RPMI8226 (cell line): ENCODE measurements around the gene MNDA.
A peak's percentile ranks its signal among the peaks of the same experiment; 100 is the strongest.

Experiments
- DNase-seq: peaks from one replicate; pipeline ENCODE4 v3.0.0-alpha.2; 2015

The MNDA gene

DNA sequence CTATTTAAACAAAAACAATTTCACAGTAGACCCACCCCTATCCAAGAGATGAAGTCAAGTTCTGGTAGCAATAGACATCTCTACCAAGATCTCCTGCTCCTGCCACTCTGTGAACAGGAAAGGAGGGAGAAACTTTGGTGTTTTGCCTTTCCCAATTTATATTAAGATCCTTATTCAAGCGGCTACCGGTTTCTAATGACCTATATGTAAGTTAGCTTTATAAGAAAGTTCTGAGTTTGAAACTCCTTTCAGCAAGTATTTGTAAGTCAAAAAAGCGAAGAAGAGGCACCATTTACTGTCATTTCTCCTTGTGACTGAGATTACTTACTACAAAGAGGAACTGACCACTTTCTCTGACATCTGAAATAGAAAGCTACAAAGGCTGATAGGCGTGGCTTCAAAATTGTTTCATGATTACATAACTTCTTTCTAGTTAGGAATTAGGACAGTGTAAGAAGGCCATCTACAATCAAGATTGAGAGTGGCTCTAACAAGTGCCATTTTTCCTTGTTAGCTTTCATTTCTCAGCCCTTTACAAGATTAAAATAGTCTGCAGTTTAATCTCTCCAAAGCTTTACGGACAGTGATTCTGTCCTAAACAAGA, at the start of gene MNDA:
Gene MNDA (plus strand): TSS at position 448 of the 604 bp plus-strand sequence. CDS start 10,803 bp downstream, outside the sequence.
- DNase-seq: peak; percentile 11

DNA sequence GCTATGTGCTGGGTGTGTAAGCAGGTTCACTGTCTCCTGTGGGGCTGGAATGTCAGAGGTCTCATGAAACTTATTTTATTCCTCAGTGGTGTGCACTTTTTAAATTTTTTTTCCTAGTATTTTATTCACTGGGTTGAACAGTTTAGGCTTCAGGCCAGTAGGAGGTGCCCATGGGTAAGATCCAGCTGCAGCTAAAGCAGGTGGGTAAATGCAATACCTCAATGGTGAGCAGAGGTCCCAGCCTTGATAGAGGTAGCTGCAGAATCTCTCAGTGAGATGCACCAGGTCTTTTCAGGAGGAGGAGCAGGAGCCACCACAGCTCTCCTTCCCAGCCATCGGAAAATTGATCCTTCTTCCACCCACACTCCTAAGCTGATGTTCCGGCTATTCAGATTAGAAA, 37.5 kb upstream of the MNDA start:
- peak; percentile 20 for DNase-seq

DNA sequence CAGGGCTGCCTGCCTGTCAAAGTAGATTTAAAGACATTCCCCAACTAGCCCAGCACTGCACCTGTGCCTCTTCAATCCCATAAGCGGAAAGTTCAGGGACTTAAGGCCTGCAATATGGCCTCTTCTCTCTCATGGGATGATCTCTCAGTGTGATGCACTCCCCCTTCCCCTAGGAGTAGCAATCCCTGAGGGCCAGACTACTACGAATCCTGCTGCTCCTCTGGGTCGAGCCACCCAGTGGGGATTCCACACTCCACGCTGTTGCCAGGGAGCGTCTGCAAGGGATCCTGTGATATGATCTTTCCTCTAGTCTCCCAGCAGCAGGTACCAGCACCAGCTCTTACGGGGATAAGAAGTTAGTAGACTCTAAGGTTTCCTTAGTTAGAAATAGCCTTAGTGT, 36.9 kb upstream of the MNDA start:
- DNase-seq: no peak

DNA sequence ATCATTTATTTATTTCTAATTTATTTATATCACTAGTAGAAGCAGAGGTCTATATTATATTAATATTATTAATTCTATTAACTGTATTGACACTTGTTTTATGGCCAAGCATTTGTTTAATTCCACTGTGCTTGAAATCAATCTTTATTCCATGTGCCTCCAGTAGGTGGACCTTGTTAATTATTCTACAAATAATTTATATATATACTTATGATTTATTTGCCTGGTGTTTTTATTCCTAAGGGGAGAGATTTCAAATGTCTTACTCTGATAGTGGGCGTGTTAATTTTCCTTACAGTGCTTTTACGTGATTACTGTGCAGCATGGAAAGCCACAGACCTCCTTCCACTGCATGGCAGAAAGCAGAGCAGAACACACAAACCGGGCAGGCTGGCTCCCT, 32.6 kb upstream of the MNDA start:
- DNase-seq: no peak

DNA sequence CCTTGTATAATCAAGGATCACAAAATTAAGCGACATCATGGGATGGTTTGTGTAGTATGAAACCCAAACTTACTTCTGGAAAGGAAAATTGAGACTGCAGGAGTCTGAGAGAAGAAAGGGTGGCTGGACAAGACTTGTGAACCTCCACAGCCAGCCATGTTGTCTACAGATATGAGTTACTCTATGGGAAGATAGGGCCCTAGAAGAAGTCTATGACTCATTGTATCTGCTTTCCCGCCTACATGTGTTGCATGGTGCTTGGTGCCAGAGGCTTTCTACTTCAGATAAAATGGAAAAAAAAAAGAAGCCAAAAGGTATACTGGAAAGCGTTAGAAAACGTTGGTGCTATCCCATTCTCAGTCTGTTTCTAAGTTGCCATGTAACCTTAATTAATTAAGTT, 31.5 kb upstream of the MNDA start:
- DNase-seq: no peak

DNA sequence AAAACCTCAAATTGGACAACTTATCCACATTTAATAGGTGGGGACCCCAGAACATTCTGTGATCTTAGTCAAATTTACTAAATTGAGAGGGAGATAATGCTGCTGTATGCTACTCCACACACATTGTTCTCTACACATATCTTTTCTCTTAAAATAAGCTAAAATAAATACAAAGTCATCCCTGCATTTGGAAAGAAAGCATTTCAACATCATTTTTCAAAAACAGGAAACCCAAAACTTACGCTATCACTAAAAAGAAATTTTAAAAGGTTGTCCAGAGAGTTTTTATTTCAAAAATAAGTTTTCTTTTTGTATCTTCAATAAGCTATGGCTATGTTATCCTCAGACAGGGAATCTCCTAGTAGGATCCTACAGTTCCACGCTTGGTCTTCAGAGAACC, 30.6 kb upstream of the MNDA start:
- no peak for DNase-seq

DNA sequence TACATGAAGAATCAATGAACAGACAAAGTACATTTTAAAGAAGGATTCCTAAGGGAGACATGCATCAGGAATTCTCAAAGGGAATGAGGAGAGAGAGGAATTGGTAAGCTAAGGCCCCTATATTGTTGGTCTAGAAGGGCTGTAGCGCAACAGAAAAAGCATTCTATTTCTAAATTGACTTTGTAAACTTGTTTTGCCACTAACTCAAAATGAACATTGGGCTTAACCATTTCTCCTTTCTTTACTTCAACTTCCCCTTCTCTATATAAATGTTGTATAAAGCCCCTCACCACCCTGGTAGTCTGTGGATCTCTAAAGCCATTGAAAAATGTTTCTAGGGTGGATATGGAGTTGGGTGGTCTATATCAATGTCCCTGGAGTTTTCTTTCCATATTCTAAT, 29.8 kb upstream of the MNDA start:
- no peak for DNase-seq

DNA sequence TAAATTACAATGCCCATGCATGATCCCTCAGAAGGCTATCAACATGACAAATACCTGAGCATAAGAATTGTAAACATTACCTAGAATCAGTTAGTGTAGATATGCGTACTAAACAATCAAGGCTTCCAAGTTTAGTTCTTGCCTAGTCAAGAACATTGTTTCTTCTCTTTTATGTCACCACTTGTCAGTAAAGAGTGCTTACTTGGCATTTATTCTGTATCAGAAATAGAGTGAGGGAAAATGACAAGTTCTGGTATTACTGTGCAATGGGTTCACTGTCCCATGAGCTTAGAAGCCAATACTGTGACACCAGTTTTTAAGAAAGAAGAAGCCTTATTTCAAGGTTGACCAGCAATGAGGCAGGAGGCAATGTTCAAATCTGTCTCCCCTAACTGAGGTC, 27.5 kb upstream of the MNDA start:
- DNase-seq: no peak

DNA sequence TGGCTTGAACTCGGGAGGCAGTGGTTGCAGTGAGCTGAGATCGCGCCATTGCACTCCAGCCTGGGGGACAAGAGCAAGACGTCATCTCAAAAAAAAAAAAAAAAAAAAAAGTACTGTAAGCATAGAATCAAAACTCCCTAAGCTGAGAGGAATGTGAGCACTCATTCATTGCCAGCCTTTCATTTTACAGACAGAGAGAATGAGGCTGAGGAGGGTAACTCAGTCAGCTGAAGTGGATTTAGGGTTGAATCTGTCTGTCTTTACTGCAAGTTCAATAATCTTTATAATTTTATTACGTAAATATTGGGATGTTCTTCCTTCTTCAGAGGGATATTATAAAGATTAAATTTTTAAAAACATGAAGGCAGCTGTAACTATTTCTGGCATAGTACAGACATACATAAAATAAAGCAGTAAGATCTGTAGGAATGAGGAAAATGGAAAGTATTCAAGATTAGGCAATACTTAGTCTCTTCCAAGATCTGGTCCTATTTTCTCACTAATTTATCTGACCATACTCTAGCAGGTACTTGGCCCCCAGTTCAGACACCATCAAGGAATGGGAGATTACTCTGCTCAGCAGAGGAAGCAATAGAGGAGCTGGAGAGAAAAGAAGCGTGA, 24.1 kb upstream of the MNDA start:
- DNase-seq: no peak

DNA sequence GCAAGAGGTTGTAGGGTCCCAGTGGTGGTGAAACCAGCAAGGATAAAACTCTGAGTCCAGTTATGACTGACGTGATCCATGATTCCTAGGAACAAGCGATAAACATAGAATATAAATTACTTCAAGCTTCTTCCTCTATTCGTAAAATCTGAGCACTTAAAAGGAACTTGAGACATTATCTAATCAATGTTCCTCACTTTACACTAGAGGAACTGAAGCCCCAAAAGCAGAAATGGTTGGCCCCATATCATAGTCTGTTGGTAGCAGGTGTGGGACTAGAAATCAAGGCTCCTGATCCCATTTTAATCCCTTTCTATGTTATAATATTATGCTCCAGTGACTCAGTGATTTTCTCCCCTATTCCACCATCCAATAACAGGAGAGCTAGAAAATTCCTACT, 21.9 kb upstream of the MNDA start:
- no peak for DNase-seq

DNA sequence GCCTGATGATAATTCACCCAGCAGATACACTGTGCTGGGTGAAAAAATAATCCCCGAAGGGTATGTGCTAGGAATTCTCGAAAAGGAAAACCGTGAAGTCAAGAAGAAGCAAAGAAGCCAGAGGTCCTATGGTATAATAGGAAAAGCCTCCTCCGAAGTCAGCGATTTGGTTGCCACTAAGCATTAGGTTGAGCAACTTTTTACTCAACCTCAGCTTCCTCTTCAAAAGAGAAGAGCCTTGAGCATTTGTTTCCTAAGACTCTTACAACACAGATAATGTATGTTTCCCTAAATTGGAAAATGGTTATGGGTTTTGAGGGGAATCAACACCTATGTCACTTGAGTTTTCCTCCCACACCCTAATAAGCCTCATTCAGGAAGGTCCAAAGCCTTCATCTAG, 21.3 kb upstream of the MNDA start:
- DNase-seq: no peak

DNA sequence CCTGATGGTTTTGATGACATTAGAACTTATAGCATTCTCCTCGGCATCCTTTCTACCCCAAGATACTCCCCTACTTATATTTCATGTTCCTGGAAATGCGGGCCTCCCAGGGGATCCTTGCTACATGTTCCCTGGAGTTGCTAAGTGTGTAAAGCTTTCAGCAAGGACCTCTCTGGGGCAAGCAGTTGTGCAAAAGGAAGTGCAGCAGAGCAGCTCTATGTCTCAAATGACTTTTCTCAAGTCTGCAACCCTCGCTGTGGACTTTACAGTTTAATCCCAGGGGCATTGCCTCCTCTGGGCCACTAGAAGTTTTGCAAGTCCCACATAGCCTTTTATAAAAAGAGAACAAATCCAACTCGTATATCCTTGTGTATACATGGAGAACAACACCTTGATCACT, 20.8 kb upstream of the MNDA start:
- no peak for DNase-seq

DNA sequence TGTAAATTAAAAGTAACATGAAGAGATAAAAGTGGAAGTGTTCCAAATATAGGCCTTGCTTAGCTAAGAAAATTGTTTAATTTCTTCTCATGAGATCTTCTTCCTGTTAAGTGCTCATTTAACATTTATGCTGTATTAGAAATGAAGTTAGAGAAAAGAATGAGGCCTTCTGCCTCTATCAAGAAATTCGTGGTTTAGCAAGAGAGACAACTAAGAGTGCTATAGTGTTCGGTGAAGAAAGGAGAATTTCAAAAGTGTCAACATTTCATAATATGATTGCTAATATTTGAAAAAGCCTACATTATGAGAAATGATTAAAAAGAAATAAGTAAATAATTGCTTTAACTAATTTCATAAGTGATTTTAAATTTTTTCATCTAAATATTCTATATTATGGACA, 18.8 kb upstream of the MNDA start:
- no peak for DNase-seq

DNA sequence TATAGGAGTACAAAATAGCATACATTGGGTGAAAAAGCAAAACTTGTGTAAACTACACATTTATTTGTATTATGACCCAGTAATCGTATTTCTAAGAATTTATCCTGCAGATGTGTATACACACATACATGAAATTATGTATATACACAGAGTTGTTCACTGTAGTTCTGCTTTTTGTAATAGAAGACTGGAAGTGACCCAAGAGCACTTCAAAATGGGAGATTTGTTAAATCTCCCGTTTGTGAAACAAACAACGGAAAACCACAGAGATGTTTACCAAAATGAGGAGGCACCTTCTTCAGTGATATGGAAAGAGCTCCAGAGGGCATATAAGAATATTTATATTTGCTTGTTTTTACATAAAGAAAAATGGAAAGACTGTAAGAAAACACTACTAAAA, 18.0 kb upstream of the MNDA start:
- no peak for DNase-seq

DNA sequence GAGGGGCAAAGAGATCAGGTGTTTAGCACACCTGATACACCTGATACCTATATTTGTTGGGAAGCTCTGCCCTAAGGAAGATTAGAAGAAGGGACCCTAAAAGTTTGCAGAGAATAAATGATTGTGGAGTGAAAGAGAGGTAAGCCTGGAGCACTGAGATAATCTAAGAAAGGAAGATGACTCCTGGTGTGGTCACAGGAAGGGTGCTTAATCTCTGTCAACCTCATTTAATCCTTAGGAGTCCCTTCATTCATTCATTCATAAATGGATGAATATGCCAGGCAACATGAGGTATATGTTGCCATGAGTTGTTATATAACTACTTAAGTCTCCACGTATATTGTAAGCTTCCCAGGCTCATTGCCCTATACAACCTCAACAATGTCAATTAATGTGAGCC, 16.2 kb upstream of the MNDA start:
- no peak for DNase-seq

DNA sequence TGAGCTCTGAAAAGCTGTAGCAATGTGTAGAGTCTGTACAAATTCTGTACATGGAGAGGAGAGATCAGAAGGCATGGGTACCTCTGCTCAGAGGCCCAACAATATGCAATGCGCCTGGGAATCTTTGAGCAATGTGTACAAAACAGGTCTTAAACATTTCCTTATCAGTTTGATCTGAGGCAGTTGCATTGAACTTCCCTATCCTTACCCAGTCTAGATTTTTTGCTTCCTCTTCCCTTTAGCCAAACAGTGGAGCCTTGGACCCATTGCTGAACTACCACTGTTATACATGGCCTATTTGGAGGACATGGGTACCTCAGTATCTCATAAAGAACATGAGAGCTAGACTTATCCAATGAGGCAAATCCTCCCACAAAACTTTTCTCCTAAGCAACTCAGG, 12.6 kb upstream of the MNDA start:
- no peak for DNase-seq

DNA sequence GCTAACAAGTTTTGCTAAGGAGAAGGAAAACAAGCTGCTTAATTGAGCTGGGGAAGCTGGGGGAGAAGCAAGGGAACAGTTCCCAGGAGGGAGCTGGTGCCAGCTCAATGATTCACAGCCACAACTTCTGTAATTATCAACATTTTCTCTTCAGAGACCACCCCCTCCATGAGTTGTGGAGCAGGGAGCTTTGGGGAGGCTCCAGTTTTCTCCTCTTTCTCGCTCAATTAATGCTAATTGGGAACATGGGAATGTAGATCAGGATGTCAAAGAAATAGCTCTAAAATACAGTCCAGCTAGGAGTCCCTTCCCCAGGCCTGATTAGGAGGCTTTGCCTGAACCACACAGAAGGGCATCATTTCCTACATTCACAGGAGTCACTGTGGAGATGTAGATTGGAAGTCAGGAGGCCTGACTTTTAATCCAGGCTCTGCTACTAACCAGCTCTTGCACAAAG, 12.1 kb upstream of the MNDA start:
- no peak for DNase-seq

DNA sequence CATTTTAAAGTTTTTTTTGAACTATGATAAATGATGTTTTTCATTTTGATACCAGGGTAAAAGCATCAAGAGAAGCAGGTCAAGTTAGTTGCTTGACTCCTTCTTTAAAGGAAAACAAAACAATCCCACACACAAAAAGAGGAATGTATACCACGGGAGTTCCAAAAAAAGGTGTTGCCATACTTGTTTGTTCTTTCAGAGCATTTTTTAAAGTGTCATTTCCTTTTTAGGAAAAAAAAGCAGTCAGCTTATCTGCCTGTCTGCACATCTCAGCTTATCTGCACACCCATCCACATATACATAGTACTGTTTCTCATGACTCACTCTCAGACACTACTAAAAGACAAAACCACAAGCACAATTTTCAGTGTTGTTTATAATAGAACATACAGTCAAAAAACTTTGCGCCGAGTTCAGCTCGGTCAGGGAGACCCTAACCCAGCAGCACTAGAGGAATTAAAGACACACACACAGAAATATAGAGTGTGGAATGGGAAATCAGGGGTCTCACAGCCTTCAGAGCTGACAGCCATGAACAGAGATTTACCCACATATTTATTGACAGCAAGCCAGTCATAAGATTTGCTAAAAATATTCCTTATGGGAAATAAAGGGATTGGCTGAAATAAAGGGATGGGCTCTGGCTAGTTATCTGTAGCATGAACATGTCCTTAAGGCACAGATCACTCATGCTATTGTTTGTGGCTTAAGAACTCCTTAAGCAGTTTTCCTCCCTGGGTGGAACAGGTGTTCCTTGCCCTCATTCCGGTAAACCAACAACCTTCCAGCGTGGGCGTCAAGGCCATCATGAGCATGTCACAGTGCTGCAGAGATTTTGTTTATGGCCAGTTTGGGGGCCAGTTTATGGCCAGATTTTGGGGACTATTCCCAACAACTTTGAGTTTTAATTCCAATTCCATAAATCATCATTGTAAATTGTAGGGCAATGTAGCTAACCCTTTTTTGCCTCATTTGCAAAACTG, 11.4 kb upstream of the MNDA start:
- DNase-seq: no peak

DNA sequence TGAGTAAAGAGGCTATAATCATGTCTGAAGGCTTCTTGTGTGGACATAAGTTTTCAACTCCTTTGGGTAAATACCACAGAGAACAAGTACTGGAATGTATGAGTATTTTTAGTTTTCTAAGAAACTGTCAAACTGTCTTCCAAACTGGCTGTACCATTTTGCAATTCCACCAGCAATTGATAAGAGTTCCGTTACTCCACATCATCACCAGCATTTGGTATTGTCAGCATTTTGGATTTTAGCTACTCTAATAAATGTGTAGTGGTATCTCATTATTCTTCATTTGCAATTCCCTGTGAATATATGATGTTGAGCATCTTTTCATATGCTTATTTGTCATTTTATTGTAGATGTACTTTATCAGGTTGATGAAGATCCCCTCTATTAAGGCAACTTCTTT, 9.4 kb upstream of the MNDA start:
- DNase-seq: no peak

DNA sequence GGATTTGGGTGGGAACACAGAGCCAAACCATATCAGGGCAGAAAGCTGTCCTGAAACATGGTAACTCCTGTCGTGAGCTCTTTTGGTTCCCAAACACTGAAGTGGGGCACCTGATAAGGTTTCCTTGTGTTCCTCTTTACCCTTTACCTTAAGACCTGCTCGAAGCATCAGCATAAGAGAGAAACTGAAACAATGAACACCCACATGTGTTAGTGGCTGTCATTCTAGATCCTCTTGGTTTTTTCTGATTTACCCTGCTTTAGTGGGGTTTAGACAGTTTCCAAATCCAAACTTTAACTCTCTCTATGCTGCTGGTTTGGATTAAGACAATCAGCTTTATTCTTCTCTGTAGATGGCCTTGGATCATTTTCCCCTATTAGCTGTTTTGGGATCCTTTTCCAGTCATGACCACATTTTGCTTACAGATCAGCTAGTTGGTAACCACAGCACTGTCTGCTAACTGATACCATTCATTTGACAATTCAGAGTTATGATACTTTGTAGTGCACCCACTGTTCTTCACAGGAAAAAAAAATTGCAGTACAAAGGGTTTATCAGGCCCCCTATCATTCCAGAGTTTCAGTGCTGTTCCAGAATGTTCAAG, 975 bp upstream of the MNDA start:
- DNase-seq: no peak

DNA sequence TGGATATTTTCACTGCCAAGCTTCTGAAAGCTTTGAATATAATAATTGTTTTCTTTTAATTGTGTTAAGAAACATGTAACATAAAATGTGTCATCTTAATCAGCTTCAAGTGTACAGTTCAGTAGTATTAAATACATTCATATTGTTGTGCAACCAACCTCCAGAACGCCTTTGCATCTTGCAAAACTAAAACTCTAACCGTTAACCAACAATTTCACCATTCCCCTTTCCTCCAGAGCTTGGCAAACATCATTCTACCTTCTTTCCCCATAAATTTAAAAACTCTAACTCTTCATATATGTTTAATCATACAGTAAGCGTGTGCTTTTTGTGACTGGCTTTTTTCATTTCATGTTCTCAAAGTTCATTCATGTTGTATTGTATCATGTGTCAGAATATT, 2.1 kb downstream of the MNDA start:
- no peak for DNase-seq

DNA sequence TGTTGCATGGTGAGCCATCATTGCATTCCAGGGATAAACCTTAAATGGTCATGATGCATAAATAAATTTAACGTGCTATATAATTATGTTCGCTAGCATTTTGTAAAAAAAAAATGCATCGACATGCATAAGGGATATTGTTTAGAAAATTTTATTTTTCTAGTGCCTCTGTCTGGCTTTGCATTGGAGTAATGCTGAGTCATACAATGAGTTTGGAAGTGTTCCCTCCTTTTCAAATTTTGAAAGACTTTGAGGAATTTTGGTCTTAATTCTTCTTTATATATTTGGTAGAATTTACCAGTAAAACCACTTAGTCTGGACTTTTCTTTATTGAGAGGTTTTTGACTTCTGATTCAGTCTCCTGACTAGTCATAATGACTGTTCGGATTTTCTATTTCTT, 4.9 kb downstream of the MNDA start:
- DNase-seq: no peak

DNA sequence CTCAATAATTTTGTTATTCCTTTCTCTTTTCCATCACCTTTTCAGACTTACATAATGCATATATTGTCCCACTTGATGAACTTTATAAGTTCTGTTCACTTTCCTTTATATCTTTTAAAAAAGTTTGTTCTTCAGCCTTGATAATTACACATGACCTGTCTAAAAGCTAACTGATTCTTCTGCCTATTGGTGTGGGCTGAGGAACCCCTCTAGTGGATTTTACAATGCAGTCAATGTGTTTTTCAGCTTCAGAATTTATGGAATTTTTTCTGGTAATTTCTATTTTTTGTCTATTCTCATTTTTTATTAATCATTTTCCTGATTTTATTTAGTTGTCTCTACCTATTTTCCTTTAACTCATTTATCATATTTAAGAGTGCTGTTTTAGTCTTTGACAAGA, 7.5 kb downstream of the MNDA start:
- no peak for DNase-seq

DNA sequence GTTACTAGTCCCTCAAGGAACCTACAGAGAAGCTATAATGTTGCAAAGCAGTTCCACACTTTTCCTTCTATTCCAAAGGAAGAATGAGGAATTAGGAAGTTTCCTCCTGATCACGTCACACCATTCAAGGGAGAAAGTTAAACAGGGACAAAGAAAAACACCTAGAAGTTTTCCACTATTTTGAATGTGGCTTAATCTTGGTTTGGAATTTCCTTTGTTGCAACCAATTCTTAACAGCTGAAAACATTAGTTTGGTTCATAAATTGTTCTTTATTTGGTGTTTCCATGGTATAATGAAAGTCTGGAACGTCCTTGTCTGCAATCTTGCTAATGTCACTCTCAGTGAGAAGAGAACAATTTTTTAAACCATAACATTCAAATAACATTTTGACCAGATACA, 8.4 kb downstream of the MNDA start:
- DNase-seq: no peak
